Transverse colon (tissue), 4 donors: Measurements from ENCODE around the gene TRPC3. TPM values are rescaled to one million over a fixed set of nuclear protein-coding genes. Genes with fewer than 3 reads are reported as not detected.

ENCODE experiments used
- DNase-seq: peaks from one replicate; pipeline ENCODE4 v3.0.0-alpha.2; 2019
- H3K27ac ChIP-seq, 4 donors: fragments of 200-600 bp; sonication (generic); 2 replicates each; pipeline ENCODE4 v1.5.1; 2016 to 2018; ENCODE audit warnings: inconsistent platforms in 4 of 4
- H3K27me3 ChIP-seq: fragments of 200-600 bp; sonication (generic); 2 replicates; pipeline ENCODE4 v1.5.1; 2017; ENCODE audit warnings: inconsistent platforms
- H3K36me3 ChIP-seq, 4 donors: fragments of 200-600 bp; sonication (generic); 2 replicates each; pipeline ENCODE4 v1.5.1; 2017 to 2019; ENCODE audit warnings: inconsistent platforms in 4 of 4
- H3K4me1 ChIP-seq, 4 donors: fragments of 200-600 bp; sonication (generic); 2 replicates each; pipeline ENCODE4 v1.5.1; 2017 to 2020; ENCODE audit warnings: inconsistent platforms in 4 of 4
- H3K4me3 ChIP-seq, 4 donors: fragments of 200-600 bp; sonication (generic); 1 replicate in 1 of 4; 2 replicates in 3 of 4; pipeline versions ENCODE4 v1.5.1 to v1.6.1; 2017 to 2019; ENCODE audit warnings: inconsistent platforms in 4 of 4
- H3K9me3 ChIP-seq, 2 donors: fragments of 200-600 bp; sonication (generic); 2 replicates each; pipeline ENCODE4 v1.5.1; 2017 to 2019; ENCODE audit warnings: inconsistent platforms in 2 of 2
- CTCF ChIP-seq, 5 experiments: fragments of 200-600 bp in 3 of 5; fragments of 450-650 bp in 2 of 5; sonication (generic) in 3 of 5; IDR thresholded peaks; 1 replicate in 2 of 5; 2 replicates in 3 of 5; pipeline ENCODE4 v1.5.1; 2016 to 2017; ENCODE audit warnings: antibody characterized with exemption in 5 of 5, inconsistent platforms in 3 of 5, mild to moderate bottlenecking in 2 of 5, moderate library complexity in 1 of 5
- EP300 ChIP-seq: sonication (generic); formaldehyde crosslinking; IDR thresholded peaks from one replicate; pipeline ENCODE4 v1.6.1; 2017; ENCODE audit warnings: antibody characterized with exemption, low read depth
- POLR2A ChIP-seq: fragments of 450-650 bp; IDR thresholded peaks from one replicate; pipeline ENCODE4 v1.6.1; 2016; ENCODE audit warnings: antibody characterized with exemption, mild to moderate bottlenecking, moderate library complexity
- POLR2AphosphoS5 ChIP-seq, 3 donors: sonication (generic); formaldehyde crosslinking; IDR thresholded peaks; one replicate each; pipeline ENCODE4 v1.6.1; 2016; ENCODE audit warnings: antibody characterized with exemption in 3 of 3
- WGBS, 2 donors: methylation state at CpG; one replicate each; pipeline ENCODE4 v1.1.5; 2018; ENCODE audit warnings: low coverage in 1 of 2; 5-methylcytosine and 5-hydroxymethylcytosine counted together
- in situ Hi-C, 4 donors: fragments of 200-750 bp; cut with MboI; loops; one replicate each; pipeline versions ENCODE4 v1.15.0 to v1.15.1; 2017; ENCODE audit warnings: low sequenced_read_pairs in 3 of 4, low pct_ligation_motif_present in 1 of 4, low pct_unique_long_range_greater_than_20kb in 1 of 4
- intact Hi-C: fragments of 100-400 bp; cut with DNase I; formaldehyde crosslinking; loops from one replicate; pipeline ENCODE4 v1.15.1; 2023; ENCODE audit warnings: low total_unique reads
- total RNA-seq, 4 donors: library from RNA; depleted of rRNA; stranded (reverse); fragments of >200 nt; gene quantifications; one replicate each; pipeline ENCODE4 v1.1.0, GENCODE V29; 2016

TRPC3 gene
- total RNA-seq, 4 donors from 2014 or later: 1.1 to 3.4 (median 1.7) TPM; not detected in 1

GRCh38 chr4:121980643-121981042, 28.8 kb upstream of the TRPC3 start:
- no peaks in the 10 kb centered on the region for H3K9me3 ChIP-seq
- no peak overlapping the region for H3K4me3 ChIP-seq
- TF ChIP-seq POLR2A: no peak
- TF ChIP-seq POLR2AphosphoS5 (IDR thresholded peaks at IDR 0.05): no peak
- no peak for TF ChIP-seq CTCF (IDR thresholded peaks at IDR 0.05)
- TF ChIP-seq EP300: no peak
- no peak for DNase-seq
- H3K4me1 ChIP-seq: no peaks in the 10 kb centered on the region
- in situ Hi-C loops: no loop called here
- no peak overlapping the region for H3K27ac ChIP-seq
- no peaks in the 10 kb centered on the region for H3K27me3 ChIP-seq
- intact Hi-C loops: no loop called here
- WGBS, 2 donors: 65 to 75% methylated on average over 1 to 3 of the region's 3 CpGs
- H3K36me3 ChIP-seq: no peaks in the 10 kb centered on the region

GRCh38 chr4:121978172-121978516, 26.3 kb upstream of the TRPC3 start:
- H3K36me3 ChIP-seq: no peaks in the 10 kb centered on the region
- 83 to 93% methylated on average over 2 of the region's 2 CpGs for WGBS, 2 donors
- no peak overlapping the region for H3K27ac ChIP-seq
- no peaks in the 10 kb centered on the region for H3K4me1 ChIP-seq
- no peaks in the 10 kb centered on the region for H3K9me3 ChIP-seq
- H3K4me3 ChIP-seq: no peak overlapping the region
- no peak for DNase-seq
- in situ Hi-C loops (no loop called here), intact Hi-C loops (no loop called here)
- H3K27me3 ChIP-seq: no peaks in the 10 kb centered on the region
- no peak for TF ChIP-seq POLR2A
- no peak for TF ChIP-seq POLR2AphosphoS5 (IDR thresholded peaks at IDR 0.05)
- TF ChIP-seq CTCF (IDR thresholded peaks at IDR 0.05): no peak
- TF ChIP-seq EP300: no peak

- no peaks in the 10 kb centered on the region for H3K36me3 ChIP-seq
- 65 to 71% methylated on average over 3 to 9 of the region's 9 CpGs for WGBS, 2 donors
- H3K27ac ChIP-seq: no peak overlapping the region
- TF ChIP-seq CTCF (IDR thresholded peaks at IDR 0.05) (no peak), POLR2A (no peak), EP300 (no peak), POLR2AphosphoS5 (IDR thresholded peaks at IDR 0.05) (no peak)
- H3K27me3 ChIP-seq: no peaks in the 10 kb centered on the region
- no peak for DNase-seq
- H3K9me3 ChIP-seq: no peaks in the 10 kb centered on the region
- no peaks in the 10 kb centered on the region for H3K4me1 ChIP-seq
- intact Hi-C loops (no loop called here), in situ Hi-C loops (no loop called here)
- H3K4me3 ChIP-seq: no peak overlapping the region
Observed at GRCh38 chr4:121977251-121978171, 25.7 kb upstream of the TRPC3 start.

- H3K9me3 ChIP-seq: no peaks in the 10 kb centered on the region
- no peaks in the 10 kb centered on the region for H3K27me3 ChIP-seq
- no peak overlapping the region for H3K27ac ChIP-seq
- TF ChIP-seq POLR2A (no peak), CTCF (IDR thresholded peaks at IDR 0.05) (no peak), POLR2AphosphoS5 (IDR thresholded peaks at IDR 0.05) (no peak), EP300 (no peak)
- no peaks in the 10 kb centered on the region for H3K4me1 ChIP-seq
- DNase-seq: no peak
- WGBS, 2 donors: 61 to 72% methylated on average over 2 of the region's 2 CpGs
- intact Hi-C loops: no loop called here
- H3K4me3 ChIP-seq: no peak overlapping the region
- in situ Hi-C loops: no loop called here
- H3K36me3 ChIP-seq: no peaks in the 10 kb centered on the region
Observed at GRCh38 chr4:121975784-121976183, 23.9 kb upstream of the TRPC3 start.
